HG03280 (cell line): Measurements from ENCODE around the gene NID1.

ENCODE experiments used
- ATAC-seq: cut with Tn5 transposase; IDR thresholded peaks from one replicate; pipeline ENCODE4 v1.9.1; 2021; ENCODE audit warnings: mild to moderate bottlenecking, moderate library complexity; ENCODE audit not compliant: unreplicated experiment

The NID1 gene

DNA sequence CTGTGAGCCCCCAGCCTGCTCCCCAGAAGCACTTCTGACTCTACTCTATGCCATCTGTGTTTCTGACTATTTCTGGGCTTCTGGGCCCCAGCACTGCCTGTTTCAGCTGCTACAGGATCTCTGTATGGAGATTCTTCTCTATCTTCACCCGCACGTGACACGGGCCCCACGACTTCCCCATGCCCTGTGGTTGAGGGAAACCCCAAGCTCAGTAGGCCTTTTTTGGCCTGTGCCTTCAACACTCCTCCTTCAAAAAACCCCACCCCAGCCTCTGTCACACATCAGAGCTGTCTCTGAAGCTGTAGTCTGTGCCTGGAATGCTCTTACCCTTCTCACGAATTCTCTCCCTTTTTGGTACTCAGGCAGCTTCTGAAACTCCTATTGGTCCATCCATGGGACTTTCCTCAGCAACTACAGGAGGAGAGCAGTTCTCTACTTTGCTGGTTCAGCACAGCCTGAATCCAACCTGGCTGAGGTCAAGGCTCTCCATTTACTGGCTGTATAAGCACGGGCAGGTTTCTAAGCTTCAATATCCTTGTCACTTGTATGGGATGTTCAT lies 2.0 kb upstream of the NID1 start:
- peak; percentile 71 for ATAC-seq

DNA sequence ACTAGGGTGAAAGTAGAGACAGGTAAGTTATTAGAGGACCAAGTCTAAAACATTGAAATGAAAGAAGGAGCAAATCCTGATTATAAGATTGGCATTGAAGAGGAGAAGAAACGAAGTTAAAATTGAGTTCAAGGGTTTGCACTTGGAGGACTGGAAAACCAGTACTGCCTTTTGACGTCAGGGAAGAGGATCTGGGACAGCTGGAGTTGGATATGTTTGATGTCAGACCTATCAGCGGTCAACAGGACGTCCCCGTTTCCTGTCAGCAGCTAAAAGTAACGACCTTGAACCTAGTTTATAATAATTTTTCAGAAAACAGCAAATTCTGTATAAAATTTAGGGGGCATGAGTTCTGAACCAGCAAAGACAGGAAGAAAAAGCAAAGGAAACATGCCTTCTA lies 1.2 kb upstream of the NID1 start:
- ATAC-seq: no peak

DNA sequence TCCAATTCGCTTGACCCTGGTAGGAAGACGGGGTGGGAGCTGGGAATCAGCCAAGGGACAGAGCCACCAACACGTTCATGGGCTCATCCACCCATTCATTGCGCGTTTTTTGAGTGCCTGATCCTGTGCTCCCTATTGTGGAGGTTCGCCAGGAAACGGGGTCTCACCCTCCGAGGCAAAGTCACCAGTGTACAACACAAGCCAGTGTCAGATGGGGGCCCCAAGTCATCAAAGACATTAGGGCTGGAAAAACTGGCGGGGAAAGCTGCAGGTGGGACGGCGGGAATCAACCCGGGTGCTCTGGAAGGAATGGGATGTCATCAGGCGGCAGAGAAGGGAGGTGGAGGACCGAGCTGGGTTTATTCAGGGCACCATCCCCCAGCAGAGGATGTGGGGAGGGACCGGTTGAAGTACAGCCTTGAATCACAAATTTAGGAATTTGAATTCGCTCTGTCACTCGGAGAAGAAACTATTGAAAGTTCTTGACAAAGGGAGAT lies 667 bp upstream of the NID1 start:
- ATAC-seq: no peak

DNA sequence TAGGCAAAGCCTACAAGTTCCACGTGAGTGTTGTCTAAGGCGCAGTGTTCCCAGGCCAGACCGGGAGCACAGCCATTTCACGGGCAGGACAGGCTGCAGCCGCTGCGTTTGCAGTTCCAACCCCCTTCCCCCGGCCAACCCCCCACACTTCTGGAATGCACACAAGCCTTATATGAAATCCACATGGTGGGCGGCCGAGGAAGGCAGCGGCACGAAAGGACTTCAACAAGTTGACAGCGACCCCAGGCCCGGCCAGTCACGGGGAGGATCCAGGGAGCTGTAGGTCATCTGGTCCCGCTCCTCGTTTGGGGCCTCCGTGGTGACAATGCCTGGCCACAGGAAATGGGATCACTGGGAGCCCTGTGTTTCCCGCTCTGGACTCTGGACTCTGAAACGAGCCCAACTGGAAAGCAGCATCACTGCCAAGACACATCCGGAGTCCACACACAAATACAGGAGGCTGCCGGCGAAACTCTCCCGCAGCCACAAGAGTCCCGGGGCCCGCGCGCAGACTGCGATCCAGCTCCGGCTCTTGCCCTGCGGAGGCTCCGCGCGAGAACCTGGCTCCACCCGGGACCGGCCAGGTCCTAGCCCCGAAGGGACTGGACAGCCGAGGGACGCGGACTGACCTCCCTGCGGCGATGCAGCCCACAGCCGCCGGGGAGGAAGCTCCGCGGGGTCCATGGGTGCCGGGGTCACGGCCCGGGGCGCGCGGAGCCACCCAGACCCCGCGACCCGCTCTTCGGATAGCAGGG lies 794 bp downstream of the NID1 start:
- ATAC-seq: no peak

DNA sequence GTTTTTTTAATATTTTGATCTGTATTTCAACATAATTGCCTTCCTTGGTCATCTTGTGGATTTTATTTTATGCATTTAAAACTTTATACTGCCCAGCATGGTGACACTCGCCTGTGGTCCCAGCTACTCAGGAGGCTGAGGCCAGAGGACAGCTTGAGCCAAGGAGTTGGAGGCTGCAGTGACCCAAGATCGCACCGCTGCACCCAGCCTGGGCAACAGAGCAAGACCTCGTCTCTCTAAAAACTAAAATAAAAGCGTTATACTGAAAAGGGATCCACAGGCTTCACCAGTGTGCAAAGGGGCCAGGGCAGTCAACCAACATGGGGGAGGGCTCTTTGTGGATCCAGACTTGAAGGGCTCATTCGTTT lies 1.4 kb downstream of the NID1 start:
- no peak for ATAC-seq

DNA sequence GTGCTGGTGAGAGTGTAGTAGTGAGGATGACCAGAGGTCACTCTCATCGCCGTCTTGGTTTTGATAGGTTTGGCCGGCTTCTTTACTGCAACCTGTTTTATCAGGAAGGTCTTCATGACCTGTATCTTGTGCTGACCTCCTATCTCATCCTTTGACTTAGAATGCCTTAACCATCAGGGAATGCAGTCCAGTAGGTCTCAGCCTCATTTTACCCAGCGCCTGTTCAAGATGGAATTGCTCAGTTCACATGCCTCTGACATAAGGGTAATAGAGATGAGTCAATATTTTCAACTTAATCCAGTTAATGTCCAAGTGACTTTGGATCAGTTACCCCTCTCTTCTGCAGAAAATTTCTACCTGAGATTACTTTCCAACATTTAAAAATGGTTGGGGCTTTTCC lies 4.6 kb downstream of the NID1 start:
- no peak for ATAC-seq

DNA sequence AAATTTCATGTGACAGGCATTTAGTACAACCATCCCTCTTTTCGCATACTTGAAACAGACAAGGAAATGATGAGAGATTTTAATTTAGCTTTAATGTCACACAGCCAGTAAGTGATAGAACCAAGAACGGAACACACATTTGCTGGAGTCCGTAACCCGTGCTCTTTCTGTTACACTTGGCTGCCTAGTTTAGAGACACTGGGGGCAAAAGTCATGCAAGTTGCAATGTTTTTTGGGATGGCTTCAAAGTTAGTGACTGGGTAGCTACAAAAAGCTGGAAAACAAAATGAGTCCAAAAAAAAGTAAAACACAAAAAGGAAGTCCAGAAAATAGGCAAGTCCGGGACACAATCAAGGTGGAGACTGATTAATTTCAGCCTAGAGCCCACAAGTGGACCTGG lies 5.9 kb downstream of the NID1 start:
- no peak for ATAC-seq

DNA sequence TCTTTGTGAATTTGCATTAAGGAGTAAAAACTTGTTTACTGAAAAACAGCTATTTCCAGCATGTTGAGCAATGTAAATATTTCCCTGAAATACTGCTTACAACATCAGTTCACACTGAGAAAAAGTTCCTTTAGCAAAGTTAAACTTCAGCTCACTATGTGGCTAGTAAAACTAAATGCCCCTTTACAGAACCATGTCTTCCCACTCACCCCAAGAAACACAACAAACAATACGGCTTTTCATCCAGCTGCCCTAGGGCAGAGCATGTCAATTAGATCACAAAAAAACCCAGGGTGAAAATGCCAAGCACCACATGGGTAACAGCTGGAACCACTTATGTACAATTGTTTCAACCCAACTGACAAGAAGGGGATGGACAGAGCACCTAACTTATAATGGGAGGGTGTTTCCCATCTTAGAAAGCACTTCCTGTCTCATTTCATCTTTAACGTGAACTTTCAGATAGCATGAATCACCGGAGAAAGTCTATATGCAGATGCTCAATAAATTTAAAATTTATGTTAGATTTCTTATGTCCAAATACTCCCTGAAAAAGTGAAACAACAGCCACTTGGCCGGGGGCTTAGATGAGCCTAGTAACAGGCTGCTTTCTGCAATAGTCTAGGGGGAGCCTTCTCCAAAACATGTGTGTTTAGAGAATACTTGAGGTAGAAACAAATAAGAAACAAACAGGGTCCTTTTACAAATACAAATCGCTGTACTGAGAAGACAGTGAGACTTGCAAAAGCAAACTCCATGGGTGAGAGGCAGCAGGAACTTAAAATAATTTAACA lies 6.6 kb downstream of the NID1 start:
- ATAC-seq: peak; percentile 60

DNA sequence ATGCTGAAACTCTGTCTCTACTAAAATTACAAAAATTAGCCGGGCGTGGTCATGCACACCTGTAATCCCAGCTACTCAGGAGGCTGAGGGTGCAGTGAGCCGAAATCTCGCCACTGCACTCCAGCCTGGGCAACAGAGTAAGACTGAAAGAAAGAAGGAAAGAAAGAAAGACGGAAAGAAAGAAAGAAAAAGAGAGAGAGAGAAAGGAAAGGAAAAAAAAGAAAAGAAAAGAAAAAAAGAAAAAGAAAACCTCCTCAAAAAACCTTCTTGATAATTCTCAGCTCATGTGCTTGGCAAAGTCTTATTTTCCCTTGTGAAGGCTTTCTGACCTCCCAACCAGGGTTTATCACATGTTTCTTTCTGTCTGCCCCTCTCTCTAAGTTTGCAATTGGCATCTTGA lies 7.3 kb downstream of the NID1 start:
- no peak for ATAC-seq

DNA sequence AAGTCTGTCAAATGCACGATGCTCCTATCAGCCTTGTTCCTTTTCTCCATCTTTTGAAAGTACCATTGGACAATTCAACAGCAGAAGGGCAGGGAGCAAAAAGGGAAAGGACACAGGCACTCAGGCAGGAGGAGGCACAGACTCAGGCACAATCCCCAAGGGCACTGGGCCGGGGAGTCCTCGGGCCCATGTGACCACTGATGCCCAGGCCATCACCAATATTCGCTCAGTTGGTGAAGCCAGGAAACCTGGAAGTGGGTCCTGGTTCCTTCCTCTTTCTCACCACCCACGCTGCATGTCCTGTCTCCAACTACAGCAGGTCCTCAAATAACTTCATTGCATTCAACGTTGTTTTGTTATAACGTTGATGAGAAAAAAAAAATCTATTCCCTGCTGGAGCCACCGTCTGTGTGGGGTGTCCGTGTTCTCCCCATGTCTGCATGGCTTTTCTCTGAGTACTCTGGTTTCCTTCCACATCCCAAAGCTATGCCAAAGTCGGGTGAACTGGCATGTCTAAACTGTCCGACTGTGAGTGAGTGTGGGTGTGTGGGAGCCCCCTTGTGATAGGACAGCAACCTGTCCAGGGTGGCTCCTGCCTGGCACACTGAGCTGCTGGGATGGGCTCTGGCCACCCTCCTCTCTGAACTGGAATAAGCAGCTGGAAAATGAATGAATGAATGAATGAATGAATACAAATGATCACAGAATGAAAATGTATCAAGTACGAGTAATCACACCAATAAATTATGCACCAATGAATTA lies 12.5 kb downstream of the NID1 start:
- ATAC-seq: no peak

DNA sequence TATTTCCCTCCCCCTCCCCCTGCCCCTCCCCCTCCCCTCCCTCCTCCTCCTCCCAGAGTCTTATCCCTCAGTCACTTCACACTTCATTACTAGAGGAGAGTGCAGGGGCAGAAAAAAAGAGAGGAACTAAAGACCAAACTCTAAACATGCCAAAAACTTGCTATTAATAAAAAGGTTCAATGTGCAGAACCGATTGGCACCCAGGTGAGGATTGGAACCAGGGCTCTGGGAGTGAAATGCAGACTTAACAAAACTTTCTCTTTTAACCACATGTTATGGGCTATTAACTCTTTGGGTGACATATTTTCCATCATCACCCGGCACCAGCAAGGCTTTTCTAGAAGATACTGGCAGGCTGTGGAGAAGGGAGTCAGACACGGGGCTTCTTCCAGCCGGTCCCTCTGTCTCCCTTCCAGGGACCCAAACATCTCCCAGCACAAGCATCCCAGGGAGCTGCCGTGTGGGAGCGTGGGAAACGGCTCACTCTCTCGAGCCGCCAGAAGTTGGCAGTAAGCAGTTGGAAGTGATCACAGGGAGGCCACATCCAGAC lies 13.6 kb downstream of the NID1 start:
- ATAC-seq: no peak

DNA sequence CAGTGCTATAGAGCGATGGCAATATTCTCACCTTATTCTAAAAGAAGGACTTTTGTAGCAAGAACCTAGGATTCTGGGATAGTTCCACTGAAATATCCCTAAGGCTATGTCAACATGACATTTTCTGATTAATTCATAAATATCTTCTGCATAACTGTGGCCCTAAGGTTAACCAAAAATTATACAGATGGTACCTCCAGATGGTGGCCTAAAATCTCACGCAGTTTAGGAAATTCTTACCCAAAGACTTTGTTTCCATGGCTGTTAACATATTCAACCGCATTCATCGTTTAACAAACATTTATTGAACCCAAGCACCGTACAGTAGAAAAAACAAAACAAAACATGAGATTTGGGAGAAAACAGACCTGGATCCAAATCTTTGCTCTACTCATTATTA lies 19.1 kb downstream of the NID1 start:
- ATAC-seq: no peak

DNA sequence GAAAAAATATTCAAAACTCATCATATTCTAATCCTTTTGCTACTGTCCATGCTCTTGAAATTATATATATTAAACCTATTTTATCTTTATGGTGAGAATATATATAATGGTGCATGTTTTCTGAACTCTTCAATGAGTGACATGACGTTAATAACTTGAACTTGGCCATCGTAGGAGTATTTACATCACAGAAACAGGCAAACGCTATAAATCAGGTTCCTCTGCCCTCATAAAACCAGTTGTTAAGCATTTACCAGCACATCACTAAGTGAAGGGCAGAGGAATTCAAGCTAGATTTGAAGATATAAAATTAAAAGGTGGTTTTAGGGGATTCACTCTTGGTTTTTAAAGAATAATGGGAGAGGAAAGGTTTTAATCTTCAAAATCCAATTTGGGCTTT lies 20.5 kb downstream of the NID1 start:
- ATAC-seq: no peak

DNA sequence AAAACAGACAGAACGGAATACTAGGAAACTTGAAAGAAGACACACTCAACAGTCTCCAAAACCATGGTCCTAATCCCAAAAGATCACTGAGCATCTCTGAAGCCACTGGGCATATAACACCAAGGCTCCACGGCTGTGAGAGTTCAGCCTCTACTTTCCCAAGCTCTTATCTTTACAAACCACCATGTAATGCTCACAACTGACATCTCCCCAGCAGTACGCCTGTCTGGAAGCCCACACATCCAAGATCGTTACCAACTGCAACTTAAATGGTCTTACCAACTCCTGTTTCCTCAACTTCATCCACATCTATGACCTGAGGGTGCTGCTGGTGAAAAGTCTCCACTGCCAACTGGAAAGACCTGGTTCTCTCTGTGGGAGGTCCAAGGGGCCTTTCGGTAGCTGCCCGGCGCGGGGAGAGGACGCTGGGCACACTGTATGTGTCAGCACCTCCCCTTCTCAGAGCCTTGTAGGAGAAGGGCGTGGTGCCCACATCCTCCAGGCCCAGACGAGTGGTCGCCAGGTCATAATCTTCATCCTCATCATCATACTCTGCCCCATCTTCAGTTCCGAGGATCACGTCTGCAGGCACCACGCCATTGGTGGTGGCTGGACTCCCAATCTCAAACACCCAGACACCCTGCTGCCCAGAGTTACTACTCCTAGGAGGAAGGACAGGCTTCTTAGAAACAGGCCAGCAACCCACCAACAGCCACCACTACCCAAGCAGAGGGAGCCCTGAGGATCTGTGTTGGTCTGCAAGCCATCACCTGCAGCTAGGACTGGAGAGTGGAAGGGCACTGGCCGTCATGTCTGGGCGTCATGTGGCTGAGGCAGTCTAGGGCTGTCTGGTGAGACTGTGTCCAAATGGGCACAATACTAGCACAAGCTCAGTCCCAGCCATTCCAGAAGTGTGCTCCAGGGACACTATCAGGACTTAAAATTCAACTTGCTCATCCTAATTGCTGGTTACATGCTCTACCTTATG lies 23.0 kb downstream of the NID1 start:
- no peak for ATAC-seq

DNA sequence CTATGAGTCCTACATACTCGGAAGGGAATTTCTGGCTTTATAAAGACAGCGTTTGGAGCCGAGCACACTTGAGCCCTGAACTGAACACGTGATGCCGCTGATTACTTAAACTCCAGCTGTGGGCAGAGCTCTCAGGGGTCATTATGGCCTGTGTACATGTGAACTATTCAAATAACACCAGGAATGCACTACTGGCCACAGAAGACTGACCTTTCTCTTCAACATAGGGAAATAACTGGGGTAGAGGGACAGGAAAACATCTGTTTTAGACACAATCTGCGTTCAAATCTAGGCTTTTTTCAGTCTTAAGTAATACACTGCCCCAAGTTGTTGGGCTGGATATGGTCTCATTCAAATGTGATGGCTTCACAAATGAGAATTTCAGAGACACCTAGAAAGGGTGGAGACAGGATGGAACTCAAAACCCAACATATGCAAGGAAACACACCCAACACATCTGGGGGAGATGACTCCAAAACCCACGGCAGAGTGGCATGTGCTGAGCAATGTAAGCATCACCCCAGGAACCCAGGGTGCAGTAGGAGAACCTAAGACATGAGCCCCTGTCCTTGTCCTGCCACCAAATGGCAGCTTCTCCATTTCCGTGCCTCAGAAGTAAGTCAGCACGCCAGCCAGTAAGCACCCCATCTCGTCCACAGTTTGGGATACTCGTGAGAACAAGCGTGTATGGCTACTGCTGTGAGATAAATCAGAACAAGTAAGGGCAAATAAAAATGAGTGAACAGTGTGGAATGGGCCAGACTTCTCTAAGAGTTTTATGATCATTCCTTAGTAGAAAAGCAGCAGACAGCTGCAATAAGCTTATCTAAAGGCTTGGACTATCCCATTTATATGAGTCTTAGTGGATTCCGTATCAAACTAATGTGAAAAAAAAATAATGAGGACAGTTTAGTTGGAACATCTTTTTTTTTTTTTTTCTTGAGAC lies 24.9 kb downstream of the NID1 start:
- ATAC-seq: no peak

DNA sequence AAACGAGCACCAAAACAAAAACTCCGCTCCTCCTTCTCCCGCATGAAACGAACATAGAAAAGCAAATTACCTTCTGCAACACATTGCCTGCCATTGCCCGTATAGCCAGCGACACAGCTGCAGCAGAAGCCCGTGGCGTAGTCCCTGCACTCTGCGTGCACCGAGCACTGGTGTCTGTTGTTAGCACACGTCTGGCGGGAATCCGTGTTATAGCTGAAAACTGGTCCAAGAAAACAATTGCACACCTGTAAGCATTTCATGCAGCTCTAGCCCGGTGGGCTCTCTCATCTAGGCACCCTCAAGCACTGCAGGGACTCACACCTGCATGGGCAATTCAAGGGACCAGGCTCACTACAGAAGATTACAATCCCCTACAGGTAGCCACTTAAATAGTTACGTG lies 26.9 kb downstream of the NID1 start:
- ATAC-seq: no peak

DNA sequence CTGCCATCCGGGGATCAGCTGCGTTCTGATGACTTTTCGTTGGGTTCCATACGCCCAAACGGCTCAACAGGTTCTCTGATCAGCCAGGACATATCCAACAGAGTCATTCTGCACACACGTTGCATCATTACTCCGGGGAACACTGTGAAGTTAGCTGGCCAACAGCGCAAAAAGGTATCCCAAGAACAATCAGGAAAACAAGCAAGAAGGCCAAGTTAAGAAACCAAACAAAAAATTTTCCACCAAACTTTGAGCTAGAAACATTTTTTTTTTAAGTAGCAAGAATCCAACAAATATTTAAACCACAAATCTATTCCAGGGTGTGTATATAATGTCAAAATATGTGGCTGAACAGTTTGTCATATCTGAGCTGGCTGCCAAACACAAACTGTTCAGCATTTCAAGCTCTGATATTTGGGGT lies 29.2 kb downstream of the NID1 start:
- ATAC-seq: no peak

DNA sequence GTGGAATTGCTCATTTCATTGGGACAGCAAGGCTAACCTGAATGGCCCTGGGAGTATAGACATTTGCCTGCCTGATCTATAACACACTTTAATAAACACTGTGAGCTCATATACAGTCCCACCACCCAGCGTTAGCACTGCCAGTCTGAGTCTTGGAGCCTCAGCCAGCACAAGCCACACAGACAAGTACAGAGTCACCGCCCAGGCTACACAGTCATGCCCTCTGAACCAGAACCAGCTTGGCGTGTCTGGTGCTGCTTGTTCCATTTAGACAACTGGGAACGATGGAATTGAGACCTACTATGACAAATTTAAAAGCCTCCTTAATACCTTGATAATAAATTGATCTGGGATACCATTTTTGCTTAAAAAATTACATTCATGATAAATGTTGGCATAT lies 31.6 kb downstream of the NID1 start:
- no peak for ATAC-seq

DNA sequence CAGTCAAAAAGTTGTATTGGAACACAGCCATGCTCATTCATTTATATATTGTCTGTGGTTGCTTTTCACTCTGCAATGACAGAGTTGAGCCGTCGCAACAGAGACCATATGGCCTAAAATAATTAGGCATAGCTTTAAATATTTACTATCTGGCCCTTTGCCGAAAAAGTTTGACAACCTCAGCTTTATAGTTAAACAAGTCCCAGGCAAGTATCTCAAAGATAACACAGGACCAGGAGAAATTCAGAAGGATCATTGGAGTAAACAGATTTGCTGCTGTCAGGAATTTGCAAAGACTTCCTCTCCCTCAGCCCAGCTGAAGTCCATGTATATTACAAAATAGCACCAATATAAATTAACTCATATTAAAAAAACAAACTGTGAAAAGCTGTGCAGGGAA lies 34.4 kb downstream of the NID1 start:
- ATAC-seq: no peak
